Amygdala (tissue), 56 donors: ENCODE results near the gene POLR2J2.
"Not testable (repeated sequence)": the region's sequence is repeated elsewhere in the genome, so short reads cannot be mapped to it uniquely, and the experiment has no call there.

Source experiments
- DNase-seq, 56 donors: peaks; one replicate each; lab custom pipeline; 2025; lab: John Stamatoyannopoulos, UW

POLR2J2 gene

DNA sequence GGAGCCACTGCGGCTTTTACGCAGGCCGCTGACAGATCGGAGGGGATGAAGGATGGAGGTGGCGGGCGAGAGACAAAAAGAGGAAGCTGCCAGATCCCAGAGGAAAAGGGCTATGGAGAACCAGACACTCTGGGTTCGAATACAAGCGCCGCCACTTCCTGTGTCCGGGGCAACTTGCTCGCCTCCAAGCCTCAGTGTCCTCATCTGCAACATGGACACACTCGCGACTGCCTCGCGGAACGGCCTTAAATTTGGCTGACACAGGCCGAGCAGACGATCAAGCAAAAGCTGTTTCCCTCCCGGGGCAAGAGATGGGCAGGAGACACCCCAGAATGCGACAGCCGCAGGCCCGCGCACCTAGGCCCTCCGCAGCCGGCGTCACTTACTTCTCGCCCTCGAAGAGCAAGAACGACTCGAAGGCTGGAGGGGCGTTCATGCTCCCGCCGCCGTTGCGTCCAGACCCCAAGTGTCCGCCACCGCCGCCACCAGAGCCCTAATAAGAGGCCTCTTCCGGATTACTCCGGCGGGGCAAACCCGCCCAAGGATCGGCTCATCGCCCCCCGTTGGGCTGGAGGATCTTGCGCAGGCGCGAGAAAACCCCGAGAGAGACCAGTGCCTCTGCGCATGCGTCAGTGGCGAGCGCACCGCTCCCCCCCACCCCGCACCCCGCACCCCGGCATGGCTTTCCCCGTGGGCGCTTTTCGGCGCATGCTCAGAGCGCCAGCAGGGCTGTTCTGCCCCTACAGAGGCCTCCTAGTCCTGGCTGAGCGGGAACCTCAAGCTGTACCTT, at the start of gene POLR2J2:
Gene POLR2J2 (minus strand): TSS at position 498 of the 790 bp plus-strand sequence. CDS start 62 bp downstream, at position 436.
- not testable (repeated sequence) for DNase-seq

DNA sequence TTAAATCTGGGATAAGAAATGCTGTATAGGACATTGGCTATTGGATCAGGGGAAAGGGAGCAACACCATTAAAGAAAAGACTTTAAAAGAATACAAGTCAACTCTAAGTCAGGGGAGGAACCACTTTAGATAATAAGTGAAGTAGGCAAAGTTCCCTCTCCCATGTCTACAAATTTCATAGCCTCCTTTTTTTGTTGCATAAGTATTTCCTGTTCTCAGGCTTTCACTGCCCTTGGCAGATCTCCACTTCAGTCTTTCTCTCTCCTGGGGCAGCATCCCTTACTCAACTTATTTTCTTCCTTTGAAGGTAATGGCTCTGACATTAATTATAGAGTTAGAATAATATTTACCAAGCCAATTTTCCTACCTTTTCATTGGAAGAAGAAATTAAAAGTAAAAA, 47.0 kb upstream of the POLR2J2 start:
- DNase-seq: not testable (repeated sequence)

DNA sequence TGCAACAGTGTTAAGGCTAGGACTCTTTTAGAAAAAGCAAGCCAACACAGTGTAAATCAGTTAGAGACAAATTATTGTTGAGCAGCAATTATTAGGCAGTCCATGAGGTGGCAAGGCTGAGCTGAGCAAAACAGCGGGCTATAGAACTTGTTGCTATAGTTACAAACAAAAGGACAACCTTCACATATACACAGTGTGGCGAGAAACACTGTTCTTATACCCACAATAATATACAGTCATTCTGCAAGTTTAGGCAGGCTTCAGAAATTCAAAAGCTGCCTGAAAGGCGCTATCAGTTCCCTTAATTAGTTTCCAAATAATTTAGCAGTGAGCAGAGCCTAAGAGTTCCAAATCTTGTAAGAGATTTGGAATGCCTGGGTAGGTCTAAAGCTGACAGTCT, 44.3 kb upstream of the POLR2J2 start:
- DNase-seq: not testable (repeated sequence)

DNA sequence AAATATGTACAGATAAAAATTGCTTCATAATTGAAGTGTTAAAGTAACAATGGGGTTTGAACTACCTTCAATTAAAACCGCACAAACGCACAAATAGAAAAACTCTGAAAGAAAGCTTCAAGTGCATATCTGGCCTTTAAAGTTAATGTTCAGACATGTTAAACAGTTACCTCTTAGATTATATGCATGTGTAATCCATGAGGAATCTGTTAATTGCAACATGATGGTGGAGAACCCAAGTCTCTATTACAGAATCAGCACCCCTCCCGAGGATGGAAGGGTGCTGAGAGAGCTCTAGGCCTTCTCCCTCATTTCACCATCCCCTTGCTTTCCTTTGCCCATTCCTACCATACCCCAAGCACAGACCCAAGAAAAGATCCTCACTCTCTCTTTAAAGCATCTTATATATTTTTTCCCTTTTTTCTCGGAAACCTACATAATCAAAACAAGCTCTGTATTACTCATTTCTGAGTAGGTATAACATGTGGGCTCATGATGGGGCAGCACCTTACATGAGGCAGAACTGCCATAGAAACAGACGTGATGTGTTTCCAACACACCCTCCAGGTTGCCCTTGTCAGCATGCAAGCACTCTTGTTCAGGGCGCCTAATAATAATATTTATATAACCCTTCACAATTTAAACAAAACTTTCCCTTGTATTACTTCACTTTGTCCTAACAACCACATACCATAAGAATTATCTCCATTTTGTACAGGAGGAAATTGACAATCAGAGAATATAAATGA, 43.5 kb upstream of the POLR2J2 start:
- not testable (repeated sequence) for DNase-seq

DNA sequence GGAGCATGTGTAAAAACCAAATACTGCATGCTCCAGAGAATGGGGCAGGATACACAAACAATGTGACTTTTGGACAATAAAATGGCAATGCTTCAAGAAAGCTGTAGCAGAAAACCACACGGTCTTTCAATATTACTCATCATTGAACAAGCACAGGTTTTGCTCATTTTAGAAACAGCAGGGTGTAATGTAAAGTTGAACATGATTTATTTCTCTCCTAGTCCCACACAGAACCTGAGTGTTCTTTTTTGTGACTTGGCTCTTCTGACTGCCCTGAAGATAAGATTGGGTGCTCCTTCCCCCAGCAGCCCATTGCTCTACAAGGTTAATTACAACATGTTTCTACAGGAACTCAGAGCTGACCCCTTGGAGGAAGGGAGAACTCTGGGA, 42.2 kb upstream of the POLR2J2 start:
- DNase-seq: not testable (repeated sequence)

DNA sequence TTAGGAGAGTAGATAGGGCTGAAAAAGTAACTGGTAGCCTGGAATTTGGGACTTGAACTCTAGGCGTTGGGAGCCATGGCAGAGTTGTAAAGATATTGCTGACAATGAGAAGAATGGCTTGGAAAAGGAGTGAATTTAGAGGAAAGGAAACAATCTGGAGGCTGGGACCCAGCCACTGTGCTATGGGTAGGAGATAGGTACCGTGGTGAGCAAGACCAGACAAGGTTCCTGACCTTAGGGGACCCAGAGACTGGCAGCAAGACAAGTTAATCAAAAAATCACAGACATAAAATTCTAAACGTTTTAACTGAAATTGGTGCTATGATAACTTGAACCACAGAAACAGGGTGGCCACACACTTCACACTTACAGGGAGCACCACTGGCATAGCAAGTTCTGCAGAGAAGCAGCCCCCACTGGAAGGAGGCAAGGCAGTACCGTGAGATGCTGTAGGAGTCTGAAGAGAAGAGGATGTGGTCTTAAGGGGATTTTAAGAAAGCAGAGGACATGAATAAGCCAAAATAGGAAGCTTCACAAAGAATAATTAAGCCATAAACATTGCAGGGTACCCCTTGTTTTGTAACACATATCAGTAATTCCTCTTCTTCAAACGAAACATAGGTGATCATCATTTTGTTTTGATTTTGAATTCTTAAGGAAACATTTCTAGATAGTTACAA, 41.7 kb upstream of the POLR2J2 start:
- DNase-seq: not testable (repeated sequence)

DNA sequence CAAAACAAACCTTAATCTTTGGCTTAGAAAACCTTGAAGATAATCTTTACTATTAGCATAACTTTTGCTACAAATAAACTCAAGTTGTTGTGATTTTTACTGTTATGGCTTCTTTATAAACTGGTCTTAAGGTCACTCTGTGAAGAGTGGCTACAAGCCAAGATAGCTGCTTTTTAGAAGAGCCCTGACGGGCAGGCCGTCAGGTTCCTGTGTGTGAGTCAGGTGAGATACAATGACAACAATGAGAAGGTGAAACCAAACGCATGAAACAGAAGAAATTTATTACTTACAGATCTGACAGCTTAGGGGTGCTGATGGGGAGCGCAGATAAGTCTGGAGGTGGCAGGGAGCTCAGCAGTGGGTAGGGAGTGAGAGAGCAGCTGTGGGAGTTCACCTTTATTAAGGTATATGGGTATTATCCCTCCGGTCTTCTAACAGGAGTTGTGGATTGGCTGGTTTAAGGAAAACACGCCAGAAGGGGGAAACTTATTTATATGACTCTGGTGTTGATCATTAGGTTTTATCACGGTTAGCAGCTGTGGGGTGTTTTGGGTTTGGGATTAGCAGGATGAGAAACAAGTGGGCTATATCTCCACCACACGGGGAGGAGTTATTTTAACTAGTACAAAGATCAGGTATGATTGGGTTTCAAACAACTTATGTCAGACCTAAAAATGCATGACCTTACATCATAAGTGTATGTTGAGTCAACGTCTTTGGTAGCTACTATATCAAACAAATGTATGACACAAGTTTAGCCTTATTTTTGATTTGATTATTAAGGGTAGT, 27.7 kb upstream of the POLR2J2 start:
- DNase-seq: not testable (repeated sequence)

DNA sequence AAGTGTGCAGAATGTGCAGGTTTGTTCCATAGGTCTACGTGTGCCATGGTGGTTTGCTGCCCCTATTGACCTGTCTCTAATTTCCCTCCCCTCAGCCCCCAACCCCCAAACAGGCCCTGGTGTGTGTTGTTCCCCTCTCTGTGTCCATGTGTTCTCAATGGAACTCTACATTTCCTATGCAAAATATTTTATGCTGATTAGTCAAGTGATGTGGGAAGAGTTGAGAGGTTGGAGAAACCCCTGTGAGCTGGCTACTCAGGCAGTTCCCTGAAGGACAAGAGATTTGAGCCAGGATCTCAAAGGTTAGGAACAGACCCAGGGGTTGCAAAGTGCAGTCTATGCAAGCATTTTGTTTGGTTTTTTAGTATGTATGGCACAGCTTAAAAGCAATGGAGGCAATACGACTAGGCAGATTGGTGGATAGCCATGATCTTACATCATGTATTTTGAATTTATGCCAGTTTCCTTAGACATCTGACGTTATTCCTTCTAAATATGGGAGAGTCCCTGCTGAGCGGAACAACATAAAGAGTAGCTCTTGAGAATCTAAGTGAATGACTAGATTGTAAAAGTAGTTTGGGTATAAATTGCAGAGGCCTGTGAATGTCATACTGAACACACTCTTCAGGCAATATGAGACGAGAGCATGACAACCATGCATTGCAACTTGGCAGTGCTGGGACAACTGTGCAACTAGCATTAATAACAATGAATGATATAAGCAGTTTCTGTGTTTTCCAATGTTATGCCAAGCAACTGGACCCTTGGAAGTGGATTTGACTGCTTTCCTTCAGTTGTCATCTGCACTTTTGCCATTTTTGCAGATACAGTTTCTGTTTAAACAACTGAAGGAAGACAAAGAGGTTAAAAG, 26.4 kb upstream of the POLR2J2 start:
- not testable (repeated sequence) for DNase-seq

DNA sequence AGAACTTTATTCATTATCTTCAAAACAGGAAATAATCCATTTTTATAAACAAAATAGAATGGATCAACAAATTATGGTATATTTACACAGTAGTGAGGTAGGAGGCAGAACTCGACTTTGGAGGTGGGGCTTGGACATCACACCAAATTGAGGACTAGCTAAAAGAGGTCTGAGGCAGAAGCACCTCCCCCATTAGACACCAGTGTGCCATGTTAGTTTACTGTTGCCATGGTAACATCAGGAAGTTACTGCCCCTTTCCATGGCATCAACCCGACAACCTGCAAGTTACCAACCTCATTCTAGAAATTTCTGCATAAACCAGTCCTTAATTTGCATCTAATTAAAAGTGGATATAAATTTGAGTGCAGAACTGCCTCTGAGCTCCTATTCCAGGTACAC, 24.5 kb upstream of the POLR2J2 start:
- DNase-seq: not testable (repeated sequence)

DNA sequence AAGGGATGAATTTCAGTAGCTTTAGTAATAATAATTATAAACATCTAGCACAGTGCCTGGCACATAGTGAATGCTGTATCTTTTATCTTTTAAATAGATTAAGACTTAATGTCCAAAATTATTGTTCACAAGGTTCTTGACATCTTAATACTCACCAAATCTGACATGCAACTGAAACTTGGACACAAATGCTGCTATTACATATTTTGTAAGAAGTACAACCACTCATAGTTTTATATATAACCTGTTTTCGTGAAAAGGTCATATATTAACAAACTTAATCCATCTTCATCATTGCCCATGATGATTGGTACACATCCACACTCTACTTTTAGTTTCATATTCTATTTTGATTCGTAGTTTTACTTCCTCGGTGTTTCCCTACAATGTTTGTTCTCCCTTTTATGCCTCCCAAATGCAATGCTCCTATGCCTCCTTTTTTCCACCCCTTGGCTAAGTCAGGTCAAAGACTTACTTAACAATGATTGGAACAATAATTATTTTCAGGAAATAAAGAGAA, 23.6 kb upstream of the POLR2J2 start:
- not testable (repeated sequence) for DNase-seq

DNA sequence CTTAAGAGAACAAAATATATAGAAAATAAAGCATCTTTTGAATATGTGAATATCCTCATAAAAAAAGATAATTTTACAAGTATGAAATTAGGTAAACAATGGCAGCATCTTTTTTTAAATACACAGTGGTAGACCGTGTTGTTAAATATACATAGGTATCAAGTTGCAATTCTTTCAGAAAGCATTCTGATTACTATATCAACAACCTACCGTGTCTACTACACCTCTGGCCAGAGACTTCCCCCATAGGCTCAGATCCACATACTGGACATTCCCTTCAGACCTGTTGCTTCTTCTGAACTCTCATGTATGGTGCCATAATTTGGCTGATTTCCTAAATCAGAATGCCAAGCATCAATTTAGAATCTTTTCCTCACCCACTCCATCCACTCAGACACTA, 22.5 kb upstream of the POLR2J2 start:
- DNase-seq: not testable (repeated sequence)

DNA sequence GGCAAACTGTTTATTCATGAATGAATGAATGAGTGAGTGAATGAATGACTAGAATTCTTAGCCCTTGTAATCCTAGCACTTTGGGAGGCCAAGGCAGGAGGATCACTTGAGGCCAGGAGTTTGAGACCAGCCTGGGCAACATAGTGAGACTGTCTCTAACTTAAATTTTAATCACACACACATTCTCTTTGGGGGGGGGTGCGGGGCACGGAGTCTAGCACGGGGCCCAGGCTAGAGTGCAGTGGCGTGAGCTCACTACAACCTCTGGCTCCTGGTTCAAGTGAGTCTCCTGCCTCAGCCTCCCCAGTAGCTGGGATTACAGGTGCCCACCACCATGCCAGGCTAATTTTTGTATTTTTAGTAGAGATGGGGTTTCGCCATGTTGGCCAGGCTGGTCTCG, 19.1 kb upstream of the POLR2J2 start:
- DNase-seq: not testable (repeated sequence)

DNA sequence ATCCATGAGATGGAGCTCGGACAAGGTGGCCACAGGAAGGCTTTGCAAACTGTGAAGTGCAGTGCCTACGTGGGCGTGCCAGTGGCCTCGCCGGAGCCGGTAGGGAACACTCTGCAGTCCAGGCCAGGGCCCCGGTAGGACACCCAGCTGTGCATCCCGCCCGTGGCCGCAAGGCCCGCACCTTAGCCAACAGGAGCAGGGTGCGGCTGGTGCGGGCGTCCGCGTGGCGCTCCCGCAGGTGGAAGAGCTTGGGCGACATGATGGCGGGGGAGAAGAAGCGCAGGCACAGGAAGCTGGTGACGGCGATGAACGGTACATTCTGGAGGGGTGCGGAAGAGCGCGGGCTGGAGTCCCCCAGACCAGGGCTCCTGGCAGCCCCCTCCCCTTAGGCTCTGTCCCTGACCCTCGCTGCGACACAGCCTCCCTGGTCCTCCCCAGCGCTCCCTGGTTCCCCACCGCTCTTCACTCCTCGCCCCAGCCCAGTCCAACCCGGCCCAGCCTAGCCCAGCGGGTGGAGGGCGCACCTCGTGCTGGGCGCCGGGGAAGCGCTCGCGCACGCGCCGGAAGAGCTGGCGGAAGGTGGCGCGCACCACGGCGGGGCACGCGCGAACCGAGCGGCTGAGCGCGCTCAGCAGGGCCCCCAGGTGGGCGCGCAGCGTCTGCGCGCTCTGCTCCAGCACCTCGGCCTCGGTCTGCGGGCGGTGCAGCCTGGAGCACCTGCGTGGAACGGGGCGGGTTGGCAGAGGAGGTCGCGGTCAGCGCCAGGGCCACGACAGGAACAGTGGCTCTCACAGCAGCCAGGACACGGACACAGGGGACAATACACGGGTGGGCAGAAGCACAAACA, 18.2 kb upstream of the POLR2J2 start:
- not testable (repeated sequence) for DNase-seq

DNA sequence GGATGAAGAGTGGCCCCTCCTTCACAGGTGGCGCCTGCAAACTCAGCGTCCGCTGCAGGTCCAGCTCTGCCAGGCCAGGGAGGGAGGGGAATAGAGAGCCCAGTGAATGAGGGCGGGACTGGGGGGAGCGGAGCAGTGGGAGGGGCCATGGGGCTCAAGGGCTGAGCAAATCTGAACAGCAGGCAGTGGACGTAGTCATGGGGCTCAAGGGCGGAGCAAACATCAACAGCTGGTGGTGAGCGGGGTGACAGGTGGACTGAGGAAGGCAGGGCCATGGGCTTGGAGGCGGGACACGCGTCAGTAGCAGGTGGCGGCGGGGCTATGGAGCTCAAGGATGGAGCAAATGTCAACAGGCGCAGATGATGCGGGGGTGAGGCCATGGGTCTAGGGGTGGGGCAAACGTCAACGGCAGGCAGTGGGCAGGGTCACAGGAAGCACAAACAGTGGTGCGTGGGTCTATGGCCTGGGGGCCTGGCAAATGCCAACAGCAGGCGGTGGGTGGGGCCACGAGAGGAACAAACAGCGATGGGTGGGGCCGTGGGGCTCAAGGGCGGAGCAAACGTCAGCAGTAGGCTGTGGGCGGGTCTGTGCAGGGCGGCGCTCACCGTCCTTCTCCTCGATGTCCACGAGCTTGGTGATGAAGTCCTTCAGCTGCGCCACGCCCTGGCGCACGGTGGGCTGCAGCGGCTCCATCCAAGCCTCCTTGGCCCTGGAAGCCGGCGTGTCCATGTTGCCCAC, 17.0 kb upstream of the POLR2J2 start:
- DNase-seq: not testable (repeated sequence)

DNA sequence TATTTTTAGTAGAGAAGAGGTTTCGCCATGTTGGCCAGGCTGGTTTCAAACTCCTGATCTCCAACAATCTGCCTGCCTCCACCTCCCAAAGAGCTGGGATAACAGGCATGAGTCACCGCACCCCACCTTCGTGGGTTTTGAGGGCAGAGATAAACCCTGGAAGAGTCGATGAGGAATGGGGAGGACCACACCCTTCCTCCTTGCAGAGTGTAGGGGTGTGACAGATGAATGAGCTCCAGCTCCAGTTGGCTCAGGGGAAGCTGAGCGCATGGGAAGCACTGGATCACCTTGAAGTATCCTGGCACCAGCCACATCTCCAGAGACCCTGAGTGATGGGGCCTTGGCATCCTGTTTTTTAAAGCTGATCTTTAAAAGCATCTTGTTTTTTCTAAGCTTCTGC, 11.1 kb upstream of the POLR2J2 start:
- DNase-seq: not testable (repeated sequence)

DNA sequence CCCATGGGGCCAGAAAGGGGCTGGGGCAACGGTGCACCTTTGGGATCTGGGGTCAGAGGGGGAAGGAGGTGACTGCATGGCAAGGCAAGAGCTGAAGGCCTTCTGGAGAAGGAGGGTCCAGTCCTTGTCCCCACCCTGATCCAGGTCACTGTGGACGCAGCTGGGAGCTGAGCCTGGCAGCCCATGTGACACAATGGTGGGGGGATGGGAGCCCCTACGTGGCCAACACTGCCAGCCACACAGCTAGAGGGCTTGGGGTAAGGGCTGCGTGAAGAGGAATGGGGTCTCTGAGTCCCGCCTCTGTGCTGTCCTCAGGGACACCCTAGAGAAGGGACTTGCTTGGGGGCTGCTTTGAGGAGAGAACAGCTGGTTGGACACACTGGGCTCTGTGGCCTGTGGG, 9.3 kb upstream of the POLR2J2 start:
- not testable (repeated sequence) for DNase-seq

DNA sequence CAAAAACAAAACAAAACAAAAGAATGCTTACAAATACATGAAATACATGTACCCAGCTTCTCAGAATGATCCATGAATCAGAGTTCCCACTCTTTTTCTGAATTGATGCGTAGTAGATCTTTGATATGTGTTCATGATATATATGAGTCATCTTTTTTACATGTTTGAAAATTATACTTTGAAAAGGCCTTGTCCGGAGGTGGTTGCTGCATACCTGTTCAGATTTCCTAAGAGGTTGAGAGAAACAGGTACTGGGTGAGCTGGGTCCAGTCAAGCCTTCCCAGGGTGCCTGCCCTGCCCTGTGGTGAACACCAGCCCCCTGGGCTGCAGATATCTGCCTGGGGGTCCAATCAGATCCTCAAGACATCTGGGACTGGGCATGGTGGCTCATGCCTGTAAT, 4.1 kb upstream of the POLR2J2 start:
- DNase-seq: not testable (repeated sequence)
